ENCODE measurements around the gene SPECC1L. TPM values are rescaled to one million over a fixed set of nuclear protein-coding genes. Genes with fewer than 3 reads are reported as not detected.

SPECC1L gene
- total and polyA plus RNA-seq, 8 donors, result 6.0 to 53.1 (median 21.8) TPM

GRCh38 chr22:24390576-24390975 lies 119.9 kb downstream of the SPECC1L start:
- peak in 1 of 2 donors; percentile 51 for DNase-seq
- Histone ChIP-seq H3K4me3 (no peak overlapping the region), H3K9me3 (no peaks in the 10 kb centered on the region), H3K27me3 (no peaks in the 10 kb centered on the region), H3K4me1 (peaks cover 8 to 40% (median 21%) of the 10 kb centered on the region in 4 donors), H3K27ac (peak overlapping the region in 4 of 5 donors; percentile 45 to 71 (median 64)), H3K36me3 (peaks cover 2 to 23% (median 4%) of the 10 kb centered on the region in 4 donors)
- WGBS, 5 donors, result 53 to 79% (median 69%) methylated on average over 7 of the region's 7 CpGs
- TF ChIP-seq POLR2A (IDR thresholded peaks at IDR 0.05), result no peak
- TF ChIP-seq CTCF (IDR thresholded peaks at IDR 0.05), result no peak
- no peak for TF ChIP-seq EP300 (IDR thresholded peaks at IDR 0.05)
- no peak for TF ChIP-seq POLR2AphosphoS5 (IDR thresholded peaks at IDR 0.05)
- intact Hi-C loops (cut with DNase I; ENCODE audit: low total_unique reads), result no loop called here

- no peaks in the 10 kb centered on the region for H3K9me3 ChIP-seq
- WGBS, 5 donors, result 75 to 88% (median 84%) methylated on average over 3 of the region's 3 CpGs
- H3K4me3 ChIP-seq, result no peak overlapping the region
- peaks cover 8 to 40% (median 21%) of the 10 kb centered on the region in 4 donors for H3K4me1 ChIP-seq
- H3K27ac ChIP-seq, result peak overlapping the region in 4 of 5 donors; percentile 35 to 71 (median 64)
- TF ChIP-seq CTCF (IDR thresholded peaks at IDR 0.05) (no peak), POLR2A (IDR thresholded peaks at IDR 0.05) (no peak), EP300 (IDR thresholded peaks at IDR 0.05) (no peak), POLR2AphosphoS5 (IDR thresholded peaks at IDR 0.05) (no peak)
- H3K36me3 ChIP-seq, result peaks cover 11 to 31% (median 17%) of the 10 kb centered on the region in 4 donors
- intact Hi-C loops (cut with DNase I; ENCODE audit: low total_unique reads), result no loop called here
- no peak for DNase-seq
- H3K27me3 ChIP-seq, result no peaks in the 10 kb centered on the region
These were observed 121.2 kb downstream of the SPECC1L start for GRCh38 chr22:24391836-24392217.

GRCh38 chr22:24392218-24392931 lies 121.7 kb downstream of the SPECC1L start:
- TF ChIP-seq EP300 (IDR thresholded peaks at IDR 0.05) (no peak), POLR2AphosphoS5 (IDR thresholded peaks at IDR 0.05) (no peak), CTCF (IDR thresholded peaks at IDR 0.05) (no peak), POLR2A (IDR thresholded peaks at IDR 0.05) (no peak)
- no peak overlapping the region for H3K4me3 ChIP-seq
- intact Hi-C loops (cut with DNase I; ENCODE audit: low total_unique reads), result no loop called here
- no peaks in the 10 kb centered on the region for H3K9me3 ChIP-seq
- 64 to 78% (median 75%) methylated on average over 4 of the region's 4 CpGs for WGBS, 5 donors
- peaks cover 13 to 36% (median 22%) of the 10 kb centered on the region in 4 donors for H3K36me3 ChIP-seq
- H3K4me1 ChIP-seq, result peaks cover 8 to 40% (median 21%) of the 10 kb centered on the region in 4 donors
- H3K27me3 ChIP-seq, result no peaks in the 10 kb centered on the region
- H3K27ac ChIP-seq, result peak overlapping the region in 3 of 5 donors; percentile 62 to 71 (median 65)
- no peak for DNase-seq

- peaks cover 8 to 40% (median 21%) of the 10 kb centered on the region in 4 donors for H3K4me1 ChIP-seq
- DNase-seq, result no peak
- TF ChIP-seq EP300 (IDR thresholded peaks at IDR 0.05) (no peak), CTCF (IDR thresholded peaks at IDR 0.05) (no peak), POLR2AphosphoS5 (IDR thresholded peaks at IDR 0.05) (no peak), POLR2A (IDR thresholded peaks at IDR 0.05) (no peak)
- H3K27ac ChIP-seq, result no peak overlapping the region
- intact Hi-C loops (cut with DNase I; ENCODE audit: low total_unique reads), result no loop called here
- peaks cover 13 to 43% (median 25%) of the 10 kb centered on the region in 4 donors for H3K36me3 ChIP-seq
- no peaks in the 10 kb centered on the region for H3K9me3 ChIP-seq
- H3K4me3 ChIP-seq, result no peak overlapping the region
- H3K27me3 ChIP-seq, result no peaks in the 10 kb centered on the region
- 89 to 100% (median 95%) methylated on average over 2 of the region's 2 CpGs for WGBS, 5 donors
These were observed 122.5 kb downstream of the SPECC1L start for GRCh38 chr22:24393012-24393559.

Data from stomach (tissue), 9 donors.